ENCODE measurements around the gene OGDH. TPM values are rescaled to one million over a fixed set of nuclear protein-coding genes. Genes with fewer than 3 reads are reported as not detected.

The OGDH gene
- polyA plus RNA-seq, 3 donors: 22.7 to 71.7 (median 31.9) TPM

DNA sequence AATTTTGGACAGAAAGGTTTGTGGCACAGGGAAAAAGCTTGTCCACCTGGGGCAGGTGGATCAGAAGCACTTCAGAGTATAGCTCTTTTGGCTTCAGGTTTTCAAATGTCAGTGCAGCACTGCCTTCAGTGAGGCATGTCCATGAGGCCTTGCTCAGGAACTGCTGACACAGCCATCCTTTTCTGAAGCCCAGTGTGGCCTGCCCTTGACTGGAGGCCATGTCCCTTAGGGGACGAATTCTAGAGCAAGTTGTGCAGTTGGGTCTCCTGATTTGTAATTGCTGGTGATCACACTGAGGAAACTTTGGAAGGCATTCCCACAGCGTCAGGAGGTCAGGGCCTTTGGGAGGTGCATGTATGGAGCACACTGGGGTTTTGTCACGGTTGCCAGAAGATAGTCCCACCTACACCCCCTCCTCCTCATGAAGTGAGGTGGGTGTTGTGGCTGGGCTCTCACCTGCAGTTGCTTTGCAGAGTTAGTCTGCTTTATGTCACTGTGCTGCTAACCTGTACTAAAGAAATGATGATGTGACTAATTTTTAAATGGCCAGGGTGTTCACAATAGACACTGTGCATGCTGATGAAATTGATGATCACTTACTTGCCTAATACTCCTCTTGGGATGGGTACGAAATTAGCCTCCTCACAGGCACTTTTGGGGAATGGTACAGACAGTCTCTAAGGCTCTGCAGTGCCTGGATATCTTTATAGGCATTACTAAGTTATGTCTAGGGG is 41.7 kb downstream of the OGDH start:
- no peak overlapping the region for H3K27ac ChIP-seq (ENCODE audit: low read depth, low read length)
- 79 to 85% (median 84%) methylated on average over 4 of the region's 4 CpGs for WGBS, 3 donors

DNA sequence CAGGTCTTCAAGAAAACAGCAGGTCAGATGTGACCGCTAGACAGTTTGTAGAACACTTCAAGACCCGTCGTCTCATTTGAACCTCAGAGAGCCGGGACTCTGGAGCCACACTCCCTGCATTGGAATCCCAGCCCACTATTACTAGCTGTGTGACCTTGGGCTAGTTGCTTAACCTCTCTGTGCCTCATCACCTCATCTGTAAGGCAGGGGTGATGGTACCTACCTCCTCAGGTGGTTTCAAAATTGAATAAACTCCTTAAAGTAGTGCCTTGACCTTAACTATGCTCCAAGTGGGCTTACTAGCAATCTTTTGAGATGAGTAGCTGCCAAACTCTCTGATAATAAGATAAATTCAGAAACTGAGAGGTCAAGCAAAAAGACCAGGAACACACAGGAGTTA is 43.8 kb downstream of the OGDH start:
- 97% methylated on average over 4 of the region's 4 CpGs for WGBS, 3 donors
- no peak overlapping the region for H3K27ac ChIP-seq (ENCODE audit: low read depth, low read length)

GRCh38 chr7:44650772-44651171 is 44.3 kb downstream of the OGDH start:
- H3K27ac ChIP-seq (ENCODE audit: low read depth, low read length): no peak overlapping the region
- 63 to 75% (median 75%) methylated on average over 5 of the region's 5 CpGs for WGBS, 3 donors

- H3K27ac ChIP-seq (ENCODE audit: low read depth, low read length): no peak overlapping the region
- 81 to 93% (median 93%) methylated on average over 5 of the region's 5 CpGs for WGBS, 3 donors
Observed at GRCh38 chr7:44652535-44652934, 46.1 kb downstream of the OGDH start.

DNA sequence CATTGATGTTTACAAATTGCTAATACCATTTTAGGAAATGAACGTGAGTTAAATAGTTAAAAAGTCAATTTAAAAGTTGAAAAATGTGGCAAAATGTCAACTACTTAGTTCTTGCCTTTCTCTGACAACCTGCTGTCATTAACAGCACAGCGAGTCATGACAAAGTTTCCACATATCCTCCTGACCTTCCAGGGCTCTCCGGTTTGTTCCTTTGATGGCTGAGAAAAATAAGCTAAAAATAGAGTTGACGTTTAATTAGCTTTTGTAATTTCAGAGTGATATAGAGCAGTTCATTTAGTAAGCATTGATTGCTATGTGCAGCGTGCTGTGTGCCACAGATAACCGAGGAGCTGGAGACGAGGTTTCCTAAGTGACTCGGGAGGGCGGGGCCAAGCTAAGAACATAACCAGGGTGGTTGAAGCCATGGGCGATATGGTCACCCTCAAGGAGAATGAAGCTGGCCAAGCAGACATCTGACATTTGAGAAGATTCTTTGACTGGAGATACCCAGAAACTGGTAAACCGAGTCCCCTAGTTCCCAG is 47.9 kb downstream of the OGDH start:
- H3K27ac ChIP-seq (ENCODE audit: low read depth, low read length): no peak overlapping the region
- 76 to 94% (median 82%) methylated on average over 11 of the region's 11 CpGs for WGBS, 3 donors

DNA sequence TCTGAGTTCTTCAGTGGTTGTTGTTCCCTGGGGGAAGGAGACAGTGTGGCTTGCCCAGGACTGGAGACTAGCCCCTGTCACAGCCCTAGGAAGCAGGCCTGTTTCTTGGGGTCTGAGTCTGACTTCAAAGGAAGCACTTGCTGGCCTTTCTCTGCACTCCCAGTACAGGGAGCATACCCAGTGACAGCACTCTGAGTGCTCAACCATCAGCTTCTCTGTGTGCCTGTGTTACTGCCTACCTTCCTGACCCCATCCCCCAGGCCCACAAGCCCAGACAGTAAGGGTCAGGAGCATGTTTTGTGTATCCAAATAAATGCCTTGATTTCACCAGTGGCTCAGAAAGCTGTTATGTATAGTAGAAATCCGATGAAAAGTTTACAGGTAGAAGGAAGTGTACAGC is 48.9 kb downstream of the OGDH start:
- no peak overlapping the region for H3K27ac ChIP-seq (ENCODE audit: low read depth, low read length)
- WGBS, 3 donors: 82 to 96% (median 85%) methylated on average over 1 of the region's 1 CpG

GRCh38 chr7:44658979-44659378 is 52.6 kb downstream of the OGDH start:
- WGBS, 3 donors: 98 to 99% (median 99%) methylated on average over 7 of the region's 7 CpGs
- H3K27ac ChIP-seq (ENCODE audit: low read depth, low read length): no peak overlapping the region

GRCh38 chr7:44661233-44661632 is 54.8 kb downstream of the OGDH start:
- H3K27ac ChIP-seq (ENCODE audit: low read depth, low read length): no peak overlapping the region
- WGBS, 3 donors: 92 to 100% (median 97%) methylated on average over 2 of the region's 2 CpGs

DNA sequence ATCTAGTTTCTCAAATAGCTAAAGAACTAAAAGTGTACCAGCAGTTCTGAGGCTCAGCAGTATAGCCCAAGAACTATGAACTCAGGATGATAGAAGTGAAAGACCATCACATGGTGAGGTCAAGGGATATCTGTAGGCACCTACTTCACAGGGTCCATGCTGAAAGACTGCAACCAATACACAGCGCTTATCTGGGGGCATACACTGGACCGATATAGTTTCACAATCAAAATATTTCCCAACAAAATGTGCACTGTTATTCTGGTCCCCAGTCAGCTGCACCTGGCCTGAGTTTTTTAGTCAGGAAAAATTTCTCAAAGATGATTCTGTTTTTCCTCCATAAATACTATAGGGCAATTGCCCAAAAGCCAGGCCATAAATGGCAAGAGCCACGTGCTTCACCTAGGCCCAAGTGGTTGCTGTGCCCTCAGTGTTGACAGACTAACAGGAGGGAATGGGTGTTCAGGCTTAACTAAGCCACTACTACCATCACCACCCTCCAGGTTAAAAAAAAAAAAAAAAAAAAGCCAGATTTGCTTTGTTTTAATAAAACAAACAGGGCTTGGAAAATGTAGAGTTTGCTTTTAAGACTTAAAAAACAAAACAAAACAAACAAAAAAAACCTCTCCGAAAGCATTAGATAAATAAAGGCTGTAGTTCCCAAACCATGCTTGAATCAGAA is 58.5 kb downstream of the OGDH start:
- no peak overlapping the region for H3K27ac ChIP-seq (ENCODE audit: low read depth, low read length)
- 65 to 82% (median 73%) methylated on average over 4 of the region's 4 CpGs for WGBS, 3 donors

- 75 to 79% (median 78%) methylated on average over 9 of the region's 9 CpGs for WGBS, 3 donors
- no peak overlapping the region for H3K27ac ChIP-seq (ENCODE audit: low read depth, low read length)
Observed at GRCh38 chr7:44665531-44666213, 59.2 kb downstream of the OGDH start.

DNA sequence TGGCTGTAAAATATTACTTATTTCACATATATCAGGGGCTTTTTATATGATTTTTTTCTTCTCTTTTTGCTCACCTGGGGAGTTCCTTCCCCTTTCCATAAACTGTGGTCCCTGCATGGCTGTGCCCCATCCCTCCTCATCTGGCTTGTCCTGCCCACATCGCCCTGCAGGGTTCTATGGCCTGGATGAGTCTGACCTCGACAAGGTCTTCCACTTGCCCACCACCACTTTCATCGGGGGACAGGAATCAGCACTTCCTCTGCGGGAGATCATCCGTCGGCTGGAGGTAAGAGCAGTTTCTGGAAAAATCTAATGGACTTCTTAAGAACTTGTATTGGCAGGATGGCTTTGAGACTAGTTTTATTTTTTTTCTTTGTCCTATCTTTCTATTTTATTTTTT is 60.1 kb downstream of the OGDH start:
- 89 to 93% (median 92%) methylated on average over 6 of the region's 6 CpGs for WGBS, 3 donors
- H3K27ac ChIP-seq (ENCODE audit: low read depth, low read length): no peak overlapping the region

DNA sequence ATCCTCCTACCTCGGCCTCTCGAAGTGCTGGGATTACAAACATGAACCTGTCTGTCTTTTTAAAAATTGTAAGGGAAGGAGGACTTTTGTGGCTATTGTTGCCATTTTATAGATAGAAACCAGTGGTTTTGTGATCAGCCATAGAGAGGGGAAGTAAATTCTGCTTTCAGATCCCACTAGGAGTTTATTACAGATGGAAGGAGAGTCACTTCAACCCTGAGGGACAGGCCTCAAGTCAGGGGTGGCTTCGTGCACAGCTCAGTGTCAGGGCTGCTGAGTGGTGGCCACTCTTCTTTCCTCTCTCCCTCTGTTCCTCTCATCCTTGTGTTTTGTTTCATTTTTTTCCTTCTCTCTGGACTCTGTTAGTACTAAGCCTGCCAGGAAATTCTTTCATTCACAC is 60.8 kb downstream of the OGDH start:
- WGBS, 3 donors: 86 to 93% (median 87%) methylated on average over 3 of the region's 3 CpGs
- no peak overlapping the region for H3K27ac ChIP-seq (ENCODE audit: low read depth, low read length)

DNA sequence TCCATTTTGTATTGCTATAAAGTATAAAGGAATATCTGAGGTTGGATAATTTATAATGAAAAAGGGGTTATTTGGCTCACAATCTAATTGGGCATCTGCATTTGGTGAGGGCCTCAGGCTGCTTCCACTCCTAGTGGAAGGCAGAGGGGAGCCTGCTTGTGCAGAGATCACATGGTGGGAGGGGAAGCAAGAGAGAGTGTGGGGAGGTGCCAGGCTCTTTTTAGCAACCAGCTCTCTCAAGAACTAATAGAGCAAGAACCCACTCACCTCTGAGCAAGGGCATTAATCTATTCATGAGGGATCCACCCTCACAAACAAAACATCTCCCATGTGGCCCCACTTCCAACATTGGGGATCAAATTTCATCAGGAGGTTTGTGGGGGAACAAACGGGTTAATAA is 64.6 kb downstream of the OGDH start:
- WGBS, 3 donors: 80 to 89% (median 85%) methylated on average over 1 of the region's 1 CpG
- no peak overlapping the region for H3K27ac ChIP-seq (ENCODE audit: low read depth, low read length)

- H3K27ac ChIP-seq (ENCODE audit: low read depth, low read length): no peak overlapping the region
- WGBS, 3 donors: 88 to 93% (median 92%) methylated on average over 2 of the region's 2 CpGs
Observed at GRCh38 chr7:44673324-44673723, 66.9 kb downstream of the OGDH start.

DNA sequence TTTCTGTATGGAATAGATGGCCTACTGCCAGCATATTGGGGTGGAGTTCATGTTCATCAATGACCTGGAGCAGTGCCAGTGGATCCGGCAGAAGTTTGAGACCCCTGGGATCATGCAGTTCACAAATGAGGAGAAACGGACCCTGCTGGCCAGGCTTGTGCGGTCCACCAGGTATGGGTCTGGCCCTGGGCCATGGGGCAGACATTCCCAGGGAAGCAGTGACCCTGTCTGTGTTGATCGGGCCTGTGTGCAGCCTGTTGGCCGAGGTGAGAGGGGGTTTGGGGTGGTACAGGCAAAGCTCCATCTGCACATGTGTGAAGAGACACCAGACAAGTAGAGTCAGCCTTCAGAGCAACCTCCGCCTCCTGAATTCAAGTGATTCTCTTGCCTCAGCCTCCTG is 67.3 kb downstream of the OGDH start:
- H3K27ac ChIP-seq (ENCODE audit: low read depth, low read length): no peak overlapping the region
- 85 to 94% (median 88%) methylated on average over 6 of the region's 6 CpGs for WGBS, 3 donors

- WGBS, 3 donors: 98 to 99% (median 98%) methylated on average over 7 of the region's 7 CpGs
- no peak overlapping the region for H3K27ac ChIP-seq (ENCODE audit: low read depth, low read length)
Observed at GRCh38 chr7:44674381-44674780, 68.0 kb downstream of the OGDH start.

GRCh38 chr7:44676776-44677175 is 70.3 kb downstream of the OGDH start:
- no peak overlapping the region for H3K27ac ChIP-seq (ENCODE audit: low read depth, low read length)
- 90 to 95% (median 91%) methylated on average over 4 of the region's 4 CpGs for WGBS, 3 donors

GRCh38 chr7:44678101-44678470 is 71.7 kb downstream of the OGDH start:
- WGBS, 3 donors: 76 to 89% (median 77%) methylated on average over 4 of the region's 4 CpGs
- H3K27ac ChIP-seq (ENCODE audit: low read depth, low read length): no peak overlapping the region

- H3K27ac ChIP-seq (ENCODE audit: low read depth, low read length): no peak overlapping the region
- 51 to 78% (median 56%) methylated on average over 5 of the region's 5 CpGs for WGBS, 3 donors
Observed at GRCh38 chr7:44678471-44679179, 72.2 kb downstream of the OGDH start.
